HEK293 (cell line): ENCODE data around the gene ARHGAP28.

Source experiments
- MZF1 ChIP-seq: fragments of 450-650 bp; formaldehyde crosslinking; IDR thresholded peaks from 2 replicates; pipeline ENCODE4 v1.5.1; 2017; ENCODE audit warnings: missing biosample characterization, missing genetic modification characterization, borderline replicate concordance
- SP3 ChIP-seq: fragments of 450-650 bp; formaldehyde crosslinking; IDR thresholded peaks from 2 replicates; pipeline ENCODE4 v1.5.1; 2016; ENCODE audit warnings: missing biosample characterization, missing genetic modification characterization
- ZFP3 ChIP-seq: fragments of 450-650 bp; formaldehyde crosslinking; IDR thresholded peaks from 2 replicates; pipeline ENCODE4 v1.5.1; 2016; ENCODE audit warnings: low read depth, missing biosample characterization, missing genetic modification characterization
- ZNF423 ChIP-seq: fragments of 450-650 bp; formaldehyde crosslinking; IDR thresholded peaks from 2 replicates; pipeline ENCODE4 v1.5.1; 2016; ENCODE audit warnings: missing biosample characterization, missing genetic modification characterization
- ZNF501 ChIP-seq: fragments of 450-650 bp; formaldehyde crosslinking; IDR thresholded peaks from 2 replicates; pipeline ENCODE4 v1.5.1; 2016; ENCODE audit warnings: missing biosample characterization, missing genetic modification characterization
- ZNF785 ChIP-seq: fragments of 450-650 bp; formaldehyde crosslinking; IDR thresholded peaks from 2 replicates; pipeline ENCODE4 v1.5.1; 2016; ENCODE audit warnings: missing biosample characterization, missing genetic modification characterization
- TF ChIP-seq, protein P1 (sequence below): fragments of 450-650 bp; formaldehyde crosslinking; IDR thresholded peaks from 2 replicates; pipeline ENCODE4 v1.5.1; 2016; ENCODE audit warnings: missing biosample characterization, missing genetic modification characterization
- TF ChIP-seq, protein P2 (sequence below): fragments of 450-650 bp; formaldehyde crosslinking; IDR thresholded peaks from 2 replicates; pipeline ENCODE4 v1.5.1; 2017; ENCODE audit warnings: missing biosample characterization, missing genetic modification characterization
- TF ChIP-seq, protein P3 (sequence below): fragments of 450-650 bp; IDR thresholded peaks from 2 replicates; pipeline ENCODE4 v1.5.1; 2018; ENCODE audit warnings: missing biosample characterization, missing genetic modification characterization
- TF ChIP-seq, protein P4 (sequence below): fragments of 450-650 bp; formaldehyde crosslinking; IDR thresholded peaks from 2 replicates; pipeline ENCODE4; 2016; ENCODE audit warnings: missing biosample characterization, missing genetic modification characterization

DNA sequence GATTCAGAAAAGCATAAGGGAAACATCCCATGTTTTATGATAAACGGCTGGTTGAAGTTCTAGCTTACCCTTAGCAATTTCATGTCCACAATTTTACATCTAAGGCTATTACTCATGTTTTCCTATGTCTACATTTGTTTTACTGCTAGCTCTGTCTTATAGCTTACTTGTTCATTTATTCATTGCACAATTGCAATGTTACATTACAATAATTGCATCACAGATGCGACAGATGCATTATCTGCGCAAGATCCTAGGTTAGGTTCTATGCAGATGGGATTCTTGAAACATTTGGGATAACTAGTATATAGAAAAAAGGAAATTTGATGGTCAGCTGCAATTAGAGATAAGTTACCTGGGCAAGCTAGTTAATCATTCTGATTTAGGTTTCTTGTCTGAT, 108.4 kb downstream of the ARHGAP28 start:
- TF ChIP-seq ZNF423 (tag by site-specific recombination) (no peak), MZF1 (no peak), ZNF501 (no peak), ZFP3 (tag by site-specific recombination) (no peak), SP3 (tag by site-specific recombination) (no peak), ZNF785 (tag by site-specific recombination) (no peak)
- TF ChIP-seq, protein P1, sequence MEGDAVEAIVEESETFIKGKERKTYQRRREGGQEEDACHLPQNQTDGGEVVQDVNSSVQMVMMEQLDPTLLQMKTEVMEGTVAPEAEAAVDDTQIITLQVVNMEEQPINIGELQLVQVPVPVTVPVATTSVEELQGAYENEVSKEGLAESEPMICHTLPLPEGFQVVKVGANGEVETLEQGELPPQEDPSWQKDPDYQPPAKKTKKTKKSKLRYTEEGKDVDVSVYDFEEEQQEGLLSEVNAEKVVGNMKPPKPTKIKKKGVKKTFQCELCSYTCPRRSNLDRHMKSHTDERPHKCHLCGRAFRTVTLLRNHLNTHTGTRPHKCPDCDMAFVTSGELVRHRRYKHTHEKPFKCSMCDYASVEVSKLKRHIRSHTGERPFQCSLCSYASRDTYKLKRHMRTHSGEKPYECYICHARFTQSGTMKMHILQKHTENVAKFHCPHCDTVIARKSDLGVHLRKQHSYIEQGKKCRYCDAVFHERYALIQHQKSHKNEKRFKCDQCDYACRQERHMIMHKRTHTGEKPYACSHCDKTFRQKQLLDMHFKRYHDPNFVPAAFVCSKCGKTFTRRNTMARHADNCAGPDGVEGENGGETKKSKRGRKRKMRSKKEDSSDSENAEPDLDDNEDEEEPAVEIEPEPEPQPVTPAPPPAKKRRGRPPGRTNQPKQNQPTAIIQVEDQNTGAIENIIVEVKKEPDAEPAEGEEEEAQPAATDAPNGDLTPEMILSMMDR (tag by site-specific recombination) = no peak
- TF ChIP-seq, protein P2, sequence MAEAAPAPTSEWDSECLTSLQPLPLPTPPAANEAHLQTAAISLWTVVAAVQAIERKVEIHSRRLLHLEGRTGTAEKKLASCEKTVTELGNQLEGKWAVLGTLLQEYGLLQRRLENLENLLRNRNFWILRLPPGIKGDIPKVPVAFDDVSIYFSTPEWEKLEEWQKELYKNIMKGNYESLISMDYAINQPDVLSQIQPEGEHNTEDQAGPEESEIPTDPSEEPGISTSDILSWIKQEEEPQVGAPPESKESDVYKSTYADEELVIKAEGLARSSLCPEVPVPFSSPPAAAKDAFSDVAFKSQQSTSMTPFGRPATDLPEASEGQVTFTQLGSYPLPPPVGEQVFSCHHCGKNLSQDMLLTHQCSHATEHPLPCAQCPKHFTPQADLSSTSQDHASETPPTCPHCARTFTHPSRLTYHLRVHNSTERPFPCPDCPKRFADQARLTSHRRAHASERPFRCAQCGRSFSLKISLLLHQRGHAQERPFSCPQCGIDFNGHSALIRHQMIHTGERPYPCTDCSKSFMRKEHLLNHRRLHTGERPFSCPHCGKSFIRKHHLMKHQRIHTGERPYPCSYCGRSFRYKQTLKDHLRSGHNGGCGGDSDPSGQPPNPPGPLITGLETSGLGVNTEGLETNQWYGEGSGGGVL (tag by site-specific recombination) = no peak
- TF ChIP-seq, protein P3, sequence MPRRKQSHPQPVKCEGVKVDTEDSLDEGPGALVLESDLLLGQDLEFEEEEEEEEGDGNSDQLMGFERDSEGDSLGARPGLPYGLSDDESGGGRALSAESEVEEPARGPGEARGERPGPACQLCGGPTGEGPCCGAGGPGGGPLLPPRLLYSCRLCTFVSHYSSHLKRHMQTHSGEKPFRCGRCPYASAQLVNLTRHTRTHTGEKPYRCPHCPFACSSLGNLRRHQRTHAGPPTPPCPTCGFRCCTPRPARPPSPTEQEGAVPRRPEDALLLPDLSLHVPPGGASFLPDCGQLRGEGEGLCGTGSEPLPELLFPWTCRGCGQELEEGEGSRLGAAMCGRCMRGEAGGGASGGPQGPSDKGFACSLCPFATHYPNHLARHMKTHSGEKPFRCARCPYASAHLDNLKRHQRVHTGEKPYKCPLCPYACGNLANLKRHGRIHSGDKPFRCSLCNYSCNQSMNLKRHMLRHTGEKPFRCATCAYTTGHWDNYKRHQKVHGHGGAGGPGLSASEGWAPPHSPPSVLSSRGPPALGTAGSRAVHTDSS = no peak
- TF ChIP-seq, protein P4, sequence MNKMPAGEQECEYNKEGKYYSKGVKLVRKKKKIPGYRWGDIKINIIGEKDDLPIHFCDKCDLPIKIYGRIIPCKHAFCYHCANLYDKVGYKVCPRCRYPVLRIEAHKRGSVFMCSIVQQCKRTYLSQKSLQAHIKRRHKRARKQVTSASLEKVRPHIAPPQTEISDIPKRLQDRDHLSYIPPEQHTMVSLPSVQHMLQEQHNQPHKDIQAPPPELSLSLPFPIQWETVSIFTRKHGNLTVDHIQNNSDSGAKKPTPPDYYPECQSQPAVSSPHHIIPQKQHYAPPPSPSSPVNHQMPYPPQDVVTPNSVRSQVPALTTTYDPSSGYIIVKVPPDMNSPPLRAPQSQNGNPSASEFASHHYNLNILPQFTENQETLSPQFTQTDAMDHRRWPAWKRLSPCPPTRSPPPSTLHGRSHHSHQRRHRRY (tag by site-specific recombination) = no peak
